HG02588 (cell line): ENCODE results near the gene RRP9.
"Not testable (repeated sequence)": the region's sequence is repeated elsewhere in the genome, so short reads cannot be mapped to it uniquely, and the experiment has no call there.

Experiments used
- ATAC-seq: cut with Tn5 transposase; IDR thresholded peaks from one replicate; pipeline ENCODE4 v1.9.1; 2021; ENCODE audit warnings: mild to moderate bottlenecking, moderate library complexity; ENCODE audit not compliant: unreplicated experiment

RRP9 gene

GRCh38 chr3:51940648-51941462 is 849 bp downstream of the RRP9 start:
- ATAC-seq, result no peak

GRCh38 chr3:51938780-51939425 is 2.8 kb downstream of the RRP9 start:
- no peak for ATAC-seq

- ATAC-seq, result no peak
These were observed 3.9 kb downstream of the RRP9 start for GRCh38 chr3:51937611-51938450.

GRCh38 chr3:51937014-51937413 is 4.7 kb downstream of the RRP9 start:
- ATAC-seq, result no peak

GRCh38 chr3:51935886-51936755 is 5.6 kb downstream of the RRP9 start:
- no peak for ATAC-seq

GRCh38 chr3:51934991-51935885 is 6.5 kb downstream of the RRP9 start:
- ATAC-seq, result no peak

GRCh38 chr3:51934139-51934850 is 7.4 kb downstream of the RRP9 start:
- no peak for ATAC-seq

- ATAC-seq, result no peak
These were observed 8.1 kb downstream of the RRP9 start for GRCh38 chr3:51933471-51934138.

GRCh38 chr3:51932471-51933370 is 9.0 kb downstream of the RRP9 start:
- no peak for ATAC-seq

- no peak for ATAC-seq
These were observed 9.9 kb downstream of the RRP9 start for GRCh38 chr3:51931756-51932155.

GRCh38 chr3:51930439-51930838 is 11.3 kb downstream of the RRP9 start:
- ATAC-seq, result no peak

GRCh38 chr3:51929420-51930003 is 12.2 kb downstream of the RRP9 start:
- ATAC-seq, result no peak

- not testable (repeated sequence) for ATAC-seq
These were observed 12.7 kb downstream of the RRP9 start for GRCh38 chr3:51928981-51929380.

- ATAC-seq, result no peak
These were observed 13.3 kb downstream of the RRP9 start for GRCh38 chr3:51928438-51928837.

GRCh38 chr3:51927061-51927977 is 14.4 kb downstream of the RRP9 start:
- ATAC-seq, result no peak

GRCh38 chr3:51921081-51921578 is 20.6 kb downstream of the RRP9 start:
- no peak for ATAC-seq
